ENCODE measurements around the gene CABP1.

Gene CABP1

DNA sequence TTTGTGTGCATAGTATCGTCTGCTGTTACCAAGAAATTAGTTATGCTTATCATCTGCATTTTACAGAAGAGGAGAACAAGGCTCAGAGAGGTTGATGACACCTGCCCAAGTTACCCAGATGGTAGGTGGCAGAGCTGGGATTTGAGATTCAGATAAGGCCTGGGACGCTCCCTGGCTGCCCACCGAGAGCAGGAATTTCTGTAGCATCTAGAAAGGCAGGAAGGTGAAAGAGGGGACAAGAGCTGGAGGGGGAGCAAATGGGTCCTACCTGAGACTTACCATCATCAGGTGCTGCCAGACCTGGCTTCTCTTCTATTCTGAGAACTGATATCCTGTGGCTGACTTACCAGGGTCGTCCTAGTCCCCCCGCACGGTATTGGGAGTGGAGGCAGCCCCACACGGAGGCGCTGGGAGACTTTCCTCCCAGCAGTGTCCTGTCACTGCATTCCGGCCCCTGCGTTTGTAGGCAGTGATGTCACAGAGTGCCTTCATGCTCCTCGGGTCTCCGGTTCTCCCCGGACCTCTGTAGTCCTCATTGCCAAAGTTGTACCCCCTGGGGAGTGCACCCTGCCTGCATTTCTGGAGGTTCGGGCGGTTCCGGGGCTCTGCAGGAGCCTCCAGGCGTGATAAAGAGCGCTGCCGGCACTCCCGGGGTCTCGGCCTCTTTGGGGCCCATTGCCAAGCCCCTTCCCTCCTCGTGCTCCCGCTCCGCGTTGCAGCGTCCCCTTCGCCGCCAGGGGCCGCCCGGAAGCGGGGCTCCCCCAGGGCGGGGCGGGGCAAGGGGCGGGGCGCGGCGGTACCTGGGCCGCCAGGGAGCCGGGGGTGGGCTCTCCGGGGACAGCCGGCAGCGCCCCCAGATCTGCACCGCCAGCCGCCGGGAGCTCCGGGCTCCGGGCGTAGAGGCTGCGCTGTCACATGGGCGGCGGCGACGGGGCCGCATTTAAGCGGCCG is at the start of gene CABP1:
CABP1 (plus strand) TSS at position 856 of the 951 bp plus-strand sequence; CDS start at position 916, 60 bp downstream.
- TF ChIP-seq, protein P1, sequence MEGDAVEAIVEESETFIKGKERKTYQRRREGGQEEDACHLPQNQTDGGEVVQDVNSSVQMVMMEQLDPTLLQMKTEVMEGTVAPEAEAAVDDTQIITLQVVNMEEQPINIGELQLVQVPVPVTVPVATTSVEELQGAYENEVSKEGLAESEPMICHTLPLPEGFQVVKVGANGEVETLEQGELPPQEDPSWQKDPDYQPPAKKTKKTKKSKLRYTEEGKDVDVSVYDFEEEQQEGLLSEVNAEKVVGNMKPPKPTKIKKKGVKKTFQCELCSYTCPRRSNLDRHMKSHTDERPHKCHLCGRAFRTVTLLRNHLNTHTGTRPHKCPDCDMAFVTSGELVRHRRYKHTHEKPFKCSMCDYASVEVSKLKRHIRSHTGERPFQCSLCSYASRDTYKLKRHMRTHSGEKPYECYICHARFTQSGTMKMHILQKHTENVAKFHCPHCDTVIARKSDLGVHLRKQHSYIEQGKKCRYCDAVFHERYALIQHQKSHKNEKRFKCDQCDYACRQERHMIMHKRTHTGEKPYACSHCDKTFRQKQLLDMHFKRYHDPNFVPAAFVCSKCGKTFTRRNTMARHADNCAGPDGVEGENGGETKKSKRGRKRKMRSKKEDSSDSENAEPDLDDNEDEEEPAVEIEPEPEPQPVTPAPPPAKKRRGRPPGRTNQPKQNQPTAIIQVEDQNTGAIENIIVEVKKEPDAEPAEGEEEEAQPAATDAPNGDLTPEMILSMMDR (IDR thresholded peaks at IDR 0.05; ENCODE audit: low read length, missing control alignments), result no peak
- no peak for DNase-seq (ENCODE audit: low read depth)
- no peak within 1 kb of the TSS for H3K4me3 ChIP-seq (replicated peaks; ENCODE audit: low read depth, low read length)

DNA sequence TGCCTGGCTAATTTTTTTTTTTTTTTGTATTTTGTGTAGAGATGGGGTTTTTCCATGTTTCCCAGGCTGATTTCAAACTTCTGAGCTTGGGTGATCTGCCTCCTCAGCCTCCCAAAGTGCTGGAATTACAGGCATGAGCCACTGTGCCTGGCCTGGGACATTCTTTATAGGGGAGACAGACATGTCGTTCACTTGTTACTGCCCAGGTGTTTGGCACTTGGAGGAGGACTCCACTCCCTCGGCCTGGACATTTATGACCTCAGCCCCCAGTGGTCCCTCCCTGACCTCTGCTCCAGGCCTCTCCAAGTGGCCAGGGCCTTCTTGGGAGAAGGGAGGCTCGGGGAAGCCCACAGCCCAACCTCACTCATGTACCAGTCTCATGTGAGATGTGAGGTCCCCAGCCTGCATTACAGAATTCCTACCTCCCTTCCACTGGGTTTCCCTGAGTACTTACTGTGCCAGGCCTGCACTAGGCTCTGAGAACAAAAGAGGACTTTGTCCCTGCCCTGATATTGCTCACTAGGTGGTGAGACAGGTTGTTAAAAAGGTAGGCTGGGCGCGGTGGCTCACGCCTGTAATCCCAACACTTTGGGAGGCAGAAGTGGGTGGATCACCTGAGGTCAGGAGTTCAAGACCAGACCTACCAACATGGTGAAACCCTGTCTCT is 49.6 kb upstream of the CABP1 start:
- TF ChIP-seq, protein P1 (IDR thresholded peaks at IDR 0.05; ENCODE audit: low read length, missing control alignments), result no peak
- no peak overlapping the region for H3K4me3 ChIP-seq (replicated peaks; ENCODE audit: low read depth, low read length)
- DNase-seq (ENCODE audit: low read depth), result no peak

DNA sequence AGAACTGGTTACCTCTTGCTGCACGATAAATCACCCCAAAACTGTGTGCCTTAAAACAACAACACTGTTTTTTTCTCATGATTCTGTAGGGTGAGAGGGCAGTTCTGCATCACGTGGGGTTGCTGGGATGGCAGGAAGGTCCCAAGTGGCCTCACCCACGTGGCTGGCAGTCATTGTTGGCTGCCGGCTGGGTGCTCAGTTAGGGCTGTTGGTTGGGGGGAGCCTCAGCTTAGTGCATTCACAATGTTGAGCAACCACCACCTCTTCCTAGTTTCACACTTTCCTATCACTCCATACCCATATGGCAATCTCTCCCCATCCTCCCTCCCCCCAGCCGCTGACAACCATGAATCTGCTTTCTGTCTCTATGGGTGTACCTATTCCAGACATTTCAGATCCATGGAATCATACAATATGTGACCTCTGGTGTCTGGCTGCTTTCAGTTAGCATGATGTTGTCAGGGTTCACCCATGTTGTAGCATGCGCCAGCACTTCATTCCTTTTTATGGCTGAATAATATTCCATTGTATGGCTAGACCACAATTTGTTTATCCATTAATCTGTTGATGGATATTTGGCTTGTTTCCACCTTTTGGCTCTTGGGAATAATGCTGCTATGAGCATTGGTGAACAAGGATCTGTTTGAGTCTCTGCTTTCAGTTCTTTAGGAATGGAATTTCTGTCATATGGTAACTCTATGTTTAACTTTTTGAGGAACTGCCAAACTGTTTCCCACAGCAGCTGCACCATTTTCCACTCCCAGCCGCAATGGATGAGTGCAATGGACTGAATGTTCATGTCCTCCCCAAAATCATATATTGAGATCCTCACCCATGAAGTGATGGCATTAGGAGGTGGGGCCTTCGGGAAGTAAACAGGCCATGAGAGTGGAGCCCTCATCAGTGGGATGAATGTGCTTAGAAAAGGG is 48.0 kb upstream of the CABP1 start:
- TF ChIP-seq, protein P1 (IDR thresholded peaks at IDR 0.05; ENCODE audit: low read length, missing control alignments), result no peak
- no peak overlapping the region for H3K4me3 ChIP-seq (replicated peaks; ENCODE audit: low read depth, low read length)
- no peak for DNase-seq (ENCODE audit: low read depth)

DNA sequence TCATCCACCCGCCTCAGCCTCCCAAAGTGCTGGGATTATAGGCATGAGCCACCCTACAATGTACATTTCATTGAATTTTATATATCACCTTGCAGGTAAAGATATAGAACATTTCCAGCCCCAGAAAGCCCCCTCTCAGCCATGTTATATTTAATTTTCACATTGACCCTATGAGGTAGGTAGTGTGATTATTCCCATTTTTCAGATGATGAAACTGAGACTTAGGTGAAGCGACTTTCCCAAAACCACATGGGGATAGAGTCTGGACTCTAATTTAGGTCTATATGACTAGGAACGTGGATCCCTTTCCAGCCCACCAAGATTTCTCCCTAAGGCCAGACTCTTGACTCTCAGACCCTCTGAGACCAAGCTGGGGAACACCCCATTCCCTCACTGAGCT is 43.5 kb upstream of the CABP1 start:
- TF ChIP-seq, protein P1 (IDR thresholded peaks at IDR 0.05; ENCODE audit: low read length, missing control alignments), result no peak
- DNase-seq (ENCODE audit: low read depth), result no peak
- no peak overlapping the region for H3K4me3 ChIP-seq (replicated peaks; ENCODE audit: low read depth, low read length)

DNA sequence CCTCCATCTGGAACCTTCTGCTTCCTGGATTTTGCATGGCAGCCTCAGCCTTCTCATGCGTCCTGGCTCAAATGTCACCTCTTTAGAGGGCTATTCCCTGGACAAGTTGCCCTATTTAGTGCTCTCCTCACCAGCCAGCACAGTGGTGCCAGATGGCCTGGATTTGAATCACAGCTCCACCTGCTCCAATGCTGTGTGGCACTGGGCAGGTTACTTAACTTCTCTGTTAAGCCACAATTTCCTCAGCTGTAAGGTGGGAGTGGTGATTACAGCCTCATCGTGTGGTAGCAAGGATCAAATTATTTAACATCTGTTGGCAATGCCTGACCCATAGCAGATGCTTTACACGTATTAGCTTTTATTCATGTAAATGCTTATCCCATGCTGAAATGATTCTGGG is 42.6 kb upstream of the CABP1 start:
- H3K4me3 ChIP-seq (replicated peaks; ENCODE audit: low read depth, low read length), result no peak overlapping the region
- DNase-seq (ENCODE audit: low read depth), result no peak
- TF ChIP-seq, protein P1 (IDR thresholded peaks at IDR 0.05; ENCODE audit: low read length, missing control alignments), result no peak

DNA sequence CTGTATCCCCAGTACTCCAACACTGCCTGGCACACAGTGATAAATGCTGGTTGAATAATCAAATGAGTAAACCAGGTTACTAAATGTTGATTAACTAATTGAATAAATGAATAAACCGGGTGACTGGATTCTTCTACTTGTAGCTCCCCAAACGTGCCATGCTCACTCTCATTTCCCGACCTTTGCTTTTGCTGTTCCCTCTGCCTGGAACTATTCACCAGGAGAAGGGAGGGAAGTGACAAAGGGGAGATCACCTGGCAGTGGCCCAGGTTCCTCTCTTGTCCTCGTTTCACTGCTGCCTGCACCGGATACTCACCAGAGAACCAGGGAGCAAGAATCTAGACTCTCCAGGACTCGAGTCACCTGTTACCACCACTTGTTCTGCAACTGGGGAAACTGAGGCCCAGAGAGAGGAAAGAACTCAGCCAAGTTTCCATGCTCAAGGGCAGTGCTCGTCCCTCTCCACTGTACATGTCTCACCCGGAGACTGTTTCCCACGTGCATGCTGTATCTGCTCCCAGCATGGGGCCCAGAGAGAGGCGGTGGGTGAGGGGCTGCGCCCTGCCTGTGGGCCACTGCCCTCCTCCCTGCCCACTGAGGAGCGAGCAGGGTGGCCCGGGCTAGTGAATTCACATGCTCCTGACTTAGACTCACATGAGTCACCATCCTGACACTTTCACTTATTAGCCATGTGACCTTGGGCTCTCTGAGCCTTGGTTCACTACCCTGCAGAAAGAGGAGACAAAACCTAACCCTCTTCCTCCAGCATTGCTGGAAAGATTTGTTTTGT is 41.6 kb upstream of the CABP1 start:
- no peak for DNase-seq (ENCODE audit: low read depth)
- TF ChIP-seq, protein P1 (IDR thresholded peaks at IDR 0.05; ENCODE audit: low read length, missing control alignments), result no peak
- H3K4me3 ChIP-seq (replicated peaks; ENCODE audit: low read depth, low read length), result no peak overlapping the region
